HepG2 (cell line): ENCODE results near the gene ZACN. TPM values are rescaled to one million over a fixed set of nuclear protein-coding genes. Genes with fewer than 3 reads are reported as not detected.

ENCODE experiments used
- AGO1 ChIP-seq: fragments of 200-400 bp; formaldehyde crosslinking; IDR thresholded peaks from 2 replicates; pipeline ENCODE4 v1.6.1; 2017; ENCODE audit warnings: mild to moderate bottlenecking, low read depth, low read length, moderate library complexity; ENCODE audit not compliant: poor library complexity, severe bottlenecking
- ATF4 ChIP-seq, 2 experiments: fragments of 450-650 bp in 1 of 2; sonication (generic) in 1 of 2; formaldehyde crosslinking; IDR thresholded peaks; 2 replicates each; pipeline versions ENCODE4 v1.5.0 to v1.8.0; 2020 to 2022; ENCODE audit warnings: mild to moderate bottlenecking in 1 of 2, missing genetic modification reagents in 1 of 2
- ATF7-NPFF ChIP-seq: sonication (generic); formaldehyde crosslinking; IDR thresholded peaks from 2 replicates; pipeline ENCODE4 v1.8.1; 2023; ENCODE audit warnings: mild to moderate bottlenecking, low read depth, missing genetic modification reagents, moderate library complexity
- CBFB ChIP-seq: sonication (generic); formaldehyde crosslinking; IDR thresholded peaks from 2 replicates; pipeline ENCODE4 v1.4.0; 2020; ENCODE audit warnings: missing genetic modification reagents
- CBX1 ChIP-seq: IDR thresholded peaks from one replicate; pipeline ENCODE4 v1.6.1; 2016; ENCODE audit warnings: antibody characterized with exemption, low read depth
- DMTF1 ChIP-seq: sonication (generic); formaldehyde crosslinking; IDR thresholded peaks from 2 replicates; pipeline ENCODE4 v1.4.0; 2020; ENCODE audit warnings: mild to moderate bottlenecking, missing genetic modification reagents
- PREB ChIP-seq: sonication (generic); formaldehyde crosslinking; IDR thresholded peaks from 2 replicates; pipeline ENCODE4 v1.4.0; 2020; ENCODE audit warnings: missing genetic modification reagents
- PTBP1 ChIP-seq: fragments of 200-400 bp; formaldehyde crosslinking; IDR thresholded peaks from 2 replicates; pipeline ENCODE4 v1.6.1; 2018; ENCODE audit warnings: low read length, low read depth; ENCODE audit not compliant: poor library complexity, severe bottlenecking
- SP2 ChIP-seq: sonication (generic); formaldehyde crosslinking; IDR thresholded peaks from 2 replicates; pipeline ENCODE4 v1.5.1; 2020; ENCODE audit warnings: mild to moderate bottlenecking, missing genetic modification reagents
- THAP9 ChIP-seq: sonication (generic); formaldehyde crosslinking; IDR thresholded peaks from 2 replicates; pipeline ENCODE4; 2020; ENCODE audit warnings: missing genetic modification reagents, mild to moderate bottlenecking, borderline replicate concordance
- ZNF367 ChIP-seq: sonication (generic); formaldehyde crosslinking; IDR thresholded peaks from 2 replicates; pipeline ENCODE4 v1.4.0; 2020; ENCODE audit warnings: missing genetic modification reagents, borderline replicate concordance
- ZNF790 ChIP-seq: sonication (generic); formaldehyde crosslinking; IDR thresholded peaks from 2 replicates; pipeline ENCODE4 v1.8.0; 2022; ENCODE audit warnings: missing genetic modification reagents, mild to moderate bottlenecking, borderline replicate concordance
- ZNF891 ChIP-seq: sonication (generic); formaldehyde crosslinking; IDR thresholded peaks from 2 replicates; pipeline ENCODE4 v1.5.0; 2020; ENCODE audit warnings: mild to moderate bottlenecking, missing genetic modification reagents
- polyA plus RNA-seq, 8 experiments: library from polyadenylated mRNA; depleted of rRNA in 3 of 8; stranded (reverse) in 7 of 8; unstranded in 1 of 8; fragments of >200 nt; fragmentation: Illumina TruSeq in 4 of 8; extraction: Trizol in 4 of 8; gene quantifications; 2 replicates each; pipeline versions ENCODE4 v1.2.1 to v1.2.3, GENCODE V29; 2011 to 2016; ENCODE audit warnings: low read depth in 4 of 8, missing spikeins in 1 of 8, mixed read lengths in 1 of 8; ENCODE audit not compliant: insufficient read depth in 1 of 8
- total RNA-seq, 5 experiments: library from RNA; depleted of rRNA; stranded (reverse); fragments of >200 nt; fragmentation: Illumina TruSeq; extraction: Trizol; gene quantifications; 2 replicates each; pipeline ENCODE4 v1.2.3, GENCODE V29; 2016; ENCODE audit warnings: low read depth in 1 of 5
- TF ChIP-seq, protein P1 (sequence below): fragments of 450-650 bp; IDR thresholded peaks from 2 replicates; pipeline ENCODE4 v1.6.1; 2017
- TF ChIP-seq, protein P2 (sequence below): sonication (generic); IDR thresholded peaks from 2 replicates; pipeline ENCODE4 v1.6.1; 2016; ENCODE audit warnings: low read depth, borderline replicate concordance
- TF ChIP-seq, protein P3 (sequence below): sonication (generic); formaldehyde crosslinking; IDR thresholded peaks from 2 replicates; pipeline ENCODE4 v1.5.0; 2020; ENCODE audit warnings: mild to moderate bottlenecking, missing genetic modification reagents

Gene ZACN
- total and polyA plus RNA-seq, 2 of the 13 experiments (the other 11 are each of a cell fraction or from before 2014, with no cell fraction given): 0.11 to 0.15 TPM

DNA sequence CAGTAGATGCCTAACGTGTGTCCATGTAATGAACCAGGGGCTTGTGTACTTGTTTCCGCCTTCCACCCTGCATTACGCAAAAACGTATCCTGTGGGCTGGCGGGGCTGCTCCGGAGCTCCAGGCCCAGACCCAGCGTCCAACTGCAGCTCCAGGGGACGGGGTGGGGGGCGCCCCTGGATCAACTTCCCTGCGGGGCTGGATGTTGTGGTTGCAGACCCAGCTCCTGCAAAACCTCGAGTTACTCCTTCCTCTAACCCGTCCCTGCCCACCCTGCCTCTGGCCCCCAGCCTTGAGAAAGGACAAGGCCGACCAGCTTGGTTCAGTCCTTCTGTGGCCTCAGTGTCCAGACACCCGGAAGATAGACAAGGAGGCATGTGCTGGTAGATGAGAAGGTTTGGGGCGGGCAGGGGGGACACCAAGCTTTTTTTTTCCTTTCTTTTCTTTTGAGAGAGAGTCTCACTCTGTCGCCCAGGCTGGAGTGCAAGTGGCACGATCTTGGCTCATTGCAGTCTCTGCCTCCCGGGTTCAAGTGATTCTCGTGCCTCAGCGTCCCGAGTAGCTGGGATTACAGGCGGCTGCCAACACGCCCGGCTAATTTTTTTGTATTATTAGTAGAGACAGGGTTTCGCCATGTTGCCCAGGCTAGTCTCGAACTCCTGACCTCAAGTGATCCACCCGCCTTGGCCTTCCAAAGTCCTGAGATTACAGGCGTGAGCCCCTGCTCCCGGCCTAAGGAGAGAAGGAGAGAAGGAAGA lies 25.3 kb downstream of the ZACN start (continued):
- TF ChIP-seq, protein P1, sequence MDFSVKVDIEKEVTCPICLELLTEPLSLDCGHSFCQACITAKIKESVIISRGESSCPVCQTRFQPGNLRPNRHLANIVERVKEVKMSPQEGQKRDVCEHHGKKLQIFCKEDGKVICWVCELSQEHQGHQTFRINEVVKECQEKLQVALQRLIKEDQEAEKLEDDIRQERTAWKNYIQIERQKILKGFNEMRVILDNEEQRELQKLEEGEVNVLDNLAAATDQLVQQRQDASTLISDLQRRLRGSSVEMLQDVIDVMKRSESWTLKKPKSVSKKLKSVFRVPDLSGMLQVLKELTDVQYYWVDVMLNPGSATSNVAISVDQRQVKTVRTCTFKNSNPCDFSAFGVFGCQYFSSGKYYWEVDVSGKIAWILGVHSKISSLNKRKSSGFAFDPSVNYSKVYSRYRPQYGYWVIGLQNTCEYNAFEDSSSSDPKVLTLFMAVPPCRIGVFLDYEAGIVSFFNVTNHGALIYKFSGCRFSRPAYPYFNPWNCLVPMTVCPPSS: no peak
- TF ChIP-seq PREB (CRISPR knock-in tag): no peak
- TF ChIP-seq PTBP1: no peak
- TF ChIP-seq AGO1: peak; percentile 75
- TF ChIP-seq SP2 (CRISPR knock-in tag): no peak
- TF ChIP-seq THAP9: no peak
- TF ChIP-seq, protein P2, sequence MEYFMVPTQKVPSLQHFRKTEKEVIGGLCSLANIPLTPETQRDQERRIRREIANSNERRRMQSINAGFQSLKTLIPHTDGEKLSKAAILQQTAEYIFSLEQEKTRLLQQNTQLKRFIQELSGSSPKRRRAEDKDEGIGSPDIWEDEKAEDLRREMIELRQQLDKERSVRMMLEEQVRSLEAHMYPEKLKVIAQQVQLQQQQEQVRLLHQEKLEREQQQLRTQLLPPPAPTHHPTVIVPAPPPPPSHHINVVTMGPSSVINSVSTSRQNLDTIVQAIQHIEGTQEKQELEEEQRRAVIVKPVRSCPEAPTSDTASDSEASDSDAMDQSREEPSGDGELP: no peak
- no peak for TF ChIP-seq ZNF367 (CRISPR knock-in tag)
- TF ChIP-seq ZNF891: 0 out of 2 replicates have a peak, but pooled peaks have one; percentile 2
- TF ChIP-seq, protein P3, sequence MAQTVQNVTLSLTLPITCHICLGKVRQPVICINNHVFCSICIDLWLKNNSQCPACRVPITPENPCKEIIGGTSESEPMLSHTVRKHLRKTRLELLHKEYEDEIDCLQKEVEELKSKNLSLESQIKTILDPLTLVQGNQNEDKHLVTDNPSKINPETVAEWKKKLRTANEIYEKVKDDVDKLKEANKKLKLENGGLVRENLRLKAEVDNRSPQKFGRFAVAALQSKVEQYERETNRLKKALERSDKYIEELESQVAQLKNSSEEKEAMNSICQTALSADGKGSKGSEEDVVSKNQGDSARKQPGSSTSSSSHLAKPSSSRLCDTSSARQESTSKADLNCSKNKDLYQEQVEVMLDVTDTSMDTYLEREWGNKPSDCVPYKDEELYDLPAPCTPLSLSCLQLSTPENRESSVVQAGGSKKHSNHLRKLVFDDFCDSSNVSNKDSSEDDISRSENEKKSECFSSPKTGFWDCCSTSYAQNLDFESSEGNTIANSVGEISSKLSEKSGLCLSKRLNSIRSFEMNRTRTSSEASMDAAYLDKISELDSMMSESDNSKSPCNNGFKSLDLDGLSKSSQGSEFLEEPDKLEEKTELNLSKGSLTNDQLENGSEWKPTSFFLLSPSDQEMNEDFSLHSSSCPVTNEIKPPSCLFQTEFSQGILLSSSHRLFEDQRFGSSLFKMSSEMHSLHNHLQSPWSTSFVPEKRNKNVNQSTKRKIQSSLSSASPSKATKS (CRISPR knock-in tag): no peak
- 0 out of 4 replicates have a peak, but pooled peaks of 1 of the 2 experiments have one; percentile 22 for TF ChIP-seq ATF4 (CRISPR knock-in tag; IDR thresholded peaks at IDR 0.05)
- no peak for TF ChIP-seq ZNF790 (CRISPR knock-in tag)
- peak; percentile 11; the same call in 1 of the 2 replicates for TF ChIP-seq ATF7-NPFF (CRISPR knock-in tag)
- TF ChIP-seq CBX1: no peak
- no peak for TF ChIP-seq DMTF1 (CRISPR knock-in tag)
- TF ChIP-seq CBFB (CRISPR knock-in tag): no peak
